GM03348 (cell line): ENCODE results near the gene DNAH17.
"Not testable (repeated sequence)": the region's sequence is repeated elsewhere in the genome, so short reads cannot be mapped to it uniquely, and the experiment has no call there.

Experiments used
- DNase-seq: peaks from one replicate; pipeline ENCODE4 v3.0.0; 2012; ENCODE audit warnings: low spot score

DNAH17 gene

GRCh38 chr17:78523934-78524655, 53.1 kb downstream of the DNAH17 start:
- DNase-seq, result no peak

- DNase-seq, result no peak
Measured at GRCh38 chr17:78522031-78522809, 55.0 kb downstream of the DNAH17 start.

- no peak for DNase-seq
Measured at GRCh38 chr17:78517421-78517820, 59.8 kb downstream of the DNAH17 start.

- no peak for DNase-seq
Measured at GRCh38 chr17:78515480-78515879, 61.7 kb downstream of the DNAH17 start.

GRCh38 chr17:78514521-78514920, 62.7 kb downstream of the DNAH17 start:
- no peak for DNase-seq

- no peak for DNase-seq
Measured at GRCh38 chr17:78512976-78513375, 64.2 kb downstream of the DNAH17 start.

- no peak for DNase-seq
Measured at GRCh38 chr17:78510141-78511075, 66.8 kb downstream of the DNAH17 start.

- no peak for DNase-seq
Measured at GRCh38 chr17:78507526-78507925, 69.7 kb downstream of the DNAH17 start.

GRCh38 chr17:78506454-78507309, 70.5 kb downstream of the DNAH17 start:
- no peak for DNase-seq

- no peak for DNase-seq
Measured at GRCh38 chr17:78504156-78504925, 72.9 kb downstream of the DNAH17 start.

- DNase-seq, result not testable (repeated sequence)
Measured at GRCh38 chr17:78503388-78503787, 73.8 kb downstream of the DNAH17 start.

- DNase-seq, result no peak
Measured at GRCh38 chr17:78502611-78503148, 74.5 kb downstream of the DNAH17 start.

- DNase-seq, result no peak
Measured at GRCh38 chr17:78501241-78502036, 75.8 kb downstream of the DNAH17 start.

GRCh38 chr17:78500806-78501205, 76.4 kb downstream of the DNAH17 start:
- DNase-seq, result no peak

GRCh38 chr17:78499715-78500540, 77.3 kb downstream of the DNAH17 start:
- no peak for DNase-seq

GRCh38 chr17:78498848-78499247, 78.3 kb downstream of the DNAH17 start:
- no peak for DNase-seq

- DNase-seq, result peak; percentile 93
Measured at GRCh38 chr17:78497115-78497540, 80.1 kb downstream of the DNAH17 start.

GRCh38 chr17:78496311-78496710, 80.9 kb downstream of the DNAH17 start:
- no peak for DNase-seq

GRCh38 chr17:78495634-78496033, 81.6 kb downstream of the DNAH17 start:
- DNase-seq, result no peak
